ENCODE measurements around the gene IRS1. TPM values are rescaled to one million over a fixed set of nuclear protein-coding genes. Genes with fewer than 3 reads are reported as not detected.

IRS1 gene
- total RNA-seq, 1 experiment from 2014 or later = 12.6 TPM

DNA sequence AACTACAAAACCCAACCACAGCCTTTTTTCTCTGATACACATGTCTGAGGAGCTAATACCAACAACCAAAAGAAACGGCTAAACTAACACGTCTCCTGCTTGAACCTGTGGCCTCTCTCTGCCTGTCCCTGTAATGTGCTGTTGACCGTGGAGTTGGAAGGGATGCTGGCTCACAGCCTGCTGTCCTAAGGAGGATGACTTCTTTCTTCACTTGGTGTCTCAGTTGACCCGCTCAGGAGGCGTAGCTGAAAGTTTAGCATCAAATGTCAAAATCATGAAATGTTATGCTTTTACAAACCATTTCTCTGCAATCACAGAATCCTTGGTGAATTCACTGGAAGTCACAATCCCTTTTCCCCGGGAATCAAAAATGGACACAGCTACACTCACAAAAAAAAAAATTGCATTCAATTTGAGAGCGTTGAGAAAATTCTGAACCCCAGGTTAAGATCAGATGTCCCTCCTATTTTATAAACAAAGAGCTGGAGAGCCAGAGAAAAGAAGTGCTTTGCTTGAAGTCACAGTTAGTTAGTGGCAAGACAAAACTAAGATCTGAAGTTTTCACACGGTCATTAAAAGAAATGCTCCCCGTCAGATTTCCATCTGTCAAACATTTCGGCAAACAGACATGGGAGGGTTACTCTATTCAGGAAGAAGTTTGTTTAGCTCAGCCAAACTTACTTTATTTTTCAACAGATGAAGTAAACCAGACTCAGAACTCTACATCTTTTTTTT, 74.3 kb downstream of the IRS1 start:
- DNase-seq (ENCODE audit: low read depth) = no peak

GRCh38 chr2:226721541-226721940, 78.1 kb downstream of the IRS1 start:
- DNase-seq (ENCODE audit: low read depth) = no peak

DNA sequence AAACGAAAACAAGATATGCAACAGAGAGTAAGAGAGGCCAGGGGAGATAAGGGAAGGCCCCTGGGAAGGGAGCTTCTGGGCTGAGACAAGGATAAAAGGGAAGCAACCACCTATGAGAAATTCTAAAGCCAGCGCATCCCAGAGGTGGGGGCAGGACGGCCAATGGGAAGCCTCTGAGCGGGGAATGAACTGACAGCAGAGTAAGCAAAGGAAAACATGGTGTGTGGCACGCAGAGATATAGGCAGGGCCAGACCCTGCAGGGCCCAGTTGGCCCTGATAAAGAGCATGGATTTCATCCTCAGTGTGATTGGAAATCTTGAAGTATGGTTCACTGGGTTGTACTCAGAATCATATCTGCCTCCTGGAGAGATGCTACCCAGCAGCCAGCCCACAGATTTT, 78.7 kb downstream of the IRS1 start:
- DNase-seq (ENCODE audit: low read depth) = no peak

GRCh38 chr2:226717719-226718118, 81.9 kb downstream of the IRS1 start:
- no peak for DNase-seq (ENCODE audit: low read depth)

GRCh38 chr2:226716126-226716525, 83.5 kb downstream of the IRS1 start:
- DNase-seq (ENCODE audit: low read depth) = no peak

DNA sequence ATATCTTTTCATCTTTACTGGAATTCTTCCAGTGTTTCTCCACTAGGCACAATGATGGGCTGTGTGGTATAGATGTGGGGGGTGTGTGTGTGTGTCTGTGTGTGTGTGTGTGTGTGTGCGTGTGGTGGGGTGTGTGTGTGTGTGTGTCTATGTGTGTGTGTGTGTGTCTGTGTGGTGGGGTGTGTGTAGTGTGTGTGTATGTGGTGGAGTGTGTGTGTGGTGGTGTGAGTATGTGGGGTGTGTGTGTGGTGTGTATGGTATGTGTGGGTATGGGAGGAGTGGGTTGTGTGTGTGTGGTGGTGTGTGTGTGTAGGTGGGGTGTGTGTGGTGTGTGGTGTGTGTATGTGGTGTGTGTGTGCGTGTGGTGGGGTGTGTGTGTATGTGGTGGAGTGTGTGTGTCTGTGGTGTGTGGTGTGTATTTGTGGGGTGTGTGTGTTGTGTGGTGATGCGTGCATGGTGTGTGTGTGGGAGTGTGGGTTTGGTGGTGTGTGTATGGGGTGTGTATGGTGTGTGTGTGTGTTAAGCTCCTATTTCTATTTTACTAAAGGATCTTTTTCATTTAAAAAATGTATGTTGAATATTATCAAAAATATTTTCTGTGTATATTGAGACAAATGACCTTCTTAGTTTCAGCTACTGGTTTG, 84.2 kb downstream of the IRS1 start:
- no peak for DNase-seq (ENCODE audit: low read depth)

GRCh38 chr2:226712941-226713340, 86.7 kb downstream of the IRS1 start:
- DNase-seq (ENCODE audit: low read depth) = no peak

DNA sequence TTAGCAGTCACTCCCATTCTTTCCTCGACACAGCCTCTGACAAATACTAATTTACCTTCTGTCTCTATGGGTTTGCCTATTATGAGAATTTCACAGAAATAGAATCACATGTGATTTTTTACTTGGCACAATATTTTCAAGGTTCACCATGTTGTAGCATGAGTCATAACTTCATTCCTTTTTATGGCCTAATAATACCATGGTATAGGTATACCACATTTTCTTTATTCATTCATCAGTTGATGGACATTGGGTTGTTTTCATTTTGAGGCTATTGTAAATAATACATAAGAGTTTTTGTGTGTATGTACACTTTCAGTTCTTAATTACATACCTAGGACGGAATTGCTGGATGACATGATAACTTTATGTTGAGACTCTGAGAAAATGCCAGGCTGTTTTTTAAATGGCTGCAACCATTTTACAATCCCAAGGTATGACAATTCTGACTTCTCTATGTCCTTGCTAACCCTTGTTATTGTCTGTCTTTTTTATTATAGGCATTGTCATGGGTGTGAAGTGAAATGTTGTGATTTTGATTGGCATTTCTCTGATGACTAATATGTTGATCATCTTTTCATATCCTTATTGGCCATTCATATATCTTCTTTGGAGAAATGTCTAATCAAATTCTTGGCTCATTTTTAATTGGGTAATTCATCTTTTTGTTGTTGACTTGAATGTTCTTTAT, 87.9 kb downstream of the IRS1 start:
- no peak for DNase-seq (ENCODE audit: low read depth)

- DNase-seq (ENCODE audit: low read depth) = no peak
Observed at GRCh38 chr2:226707499-226707898, 92.1 kb downstream of the IRS1 start.

DNA sequence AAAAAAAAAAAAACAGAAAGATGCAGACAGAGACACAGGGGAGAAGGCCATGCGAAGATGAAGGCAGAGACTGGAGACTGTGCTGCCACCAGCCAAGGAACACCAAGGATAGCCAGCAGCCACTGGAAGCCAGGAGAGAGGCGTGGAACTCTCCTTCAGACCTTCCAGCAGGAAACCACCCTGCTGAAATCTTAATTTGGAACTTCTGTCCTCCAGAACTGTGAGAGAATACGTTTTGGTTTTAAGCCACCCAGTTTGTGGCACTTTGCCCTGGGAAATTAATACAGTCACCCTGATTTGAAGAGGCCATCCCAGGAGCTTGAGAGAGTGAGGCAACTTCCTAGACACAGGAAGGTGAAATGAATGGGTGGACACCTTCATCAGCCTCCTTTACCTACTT, 93.7 kb downstream of the IRS1 start:
- no peak for DNase-seq (ENCODE audit: low read depth)

- no peak for DNase-seq (ENCODE audit: low read depth)
Observed at GRCh38 chr2:226705133-226705886, 94.3 kb downstream of the IRS1 start.

DNA sequence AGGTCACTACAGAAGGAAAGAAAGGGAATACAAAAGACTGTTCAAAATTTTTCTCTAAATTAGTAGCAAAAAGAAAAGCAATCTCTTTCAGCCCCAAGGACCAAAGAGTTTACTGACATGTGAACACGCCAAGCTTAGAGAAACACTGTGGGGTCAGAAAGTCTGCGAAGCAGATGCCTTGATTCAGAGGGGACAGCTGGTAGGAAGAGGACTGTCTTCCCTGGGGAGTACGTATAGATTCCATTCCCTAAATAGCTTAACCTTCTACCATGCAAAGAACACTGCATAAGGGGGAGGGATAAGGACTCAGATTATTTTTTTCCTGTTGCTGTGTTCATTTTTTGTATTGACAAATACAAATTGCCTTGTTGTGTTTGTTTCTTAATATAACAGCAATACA, 96.1 kb downstream of the IRS1 start:
- no peak for DNase-seq (ENCODE audit: low read depth)

GRCh38 chr2:226702376-226702775, 97.2 kb downstream of the IRS1 start:
- DNase-seq (ENCODE audit: low read depth) = no peak

DNA sequence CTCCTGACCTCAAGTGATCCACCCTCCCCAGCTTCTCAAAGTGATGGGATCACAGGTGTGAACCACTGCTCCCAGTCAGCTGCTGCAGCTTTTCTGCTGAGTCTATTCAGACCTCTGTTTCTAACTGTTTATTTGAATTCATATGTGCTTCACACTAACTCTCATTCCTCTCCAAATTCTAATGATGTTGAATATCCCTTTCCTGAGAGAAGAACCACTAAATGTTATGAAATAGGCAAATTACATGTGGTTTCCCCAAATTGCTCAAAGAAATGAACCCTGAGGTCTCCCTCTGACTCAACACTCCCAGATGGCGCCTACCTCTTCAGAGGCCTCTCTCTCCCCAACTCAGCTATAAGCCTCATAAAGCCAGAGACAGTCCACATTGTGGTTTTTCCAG, 98.6 kb downstream of the IRS1 start:
- DNase-seq (ENCODE audit: low read depth) = peak; percentile 91

DNA sequence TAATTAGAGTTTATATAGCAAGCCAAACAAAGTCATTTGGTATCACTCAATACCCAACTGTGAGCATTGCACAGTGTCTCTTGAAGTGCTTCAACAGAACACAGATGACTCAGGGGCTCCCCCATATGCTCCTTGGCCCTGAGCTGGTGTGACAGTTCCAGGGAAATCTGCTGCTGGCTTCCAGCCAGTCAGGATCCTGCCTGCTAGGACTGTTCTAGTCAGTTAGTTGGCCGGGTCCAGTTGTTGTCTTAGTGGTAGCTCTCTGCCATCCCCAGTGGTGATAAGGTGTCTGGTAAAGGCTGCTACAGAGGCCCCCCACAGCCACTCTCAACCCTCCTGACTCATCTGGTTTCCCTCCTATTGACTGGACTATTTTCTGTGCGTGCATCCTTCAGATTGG, 100.3 kb downstream of the IRS1 start:
- peak; percentile 78 for DNase-seq (ENCODE audit: low read depth)

GRCh38 chr2:226698671-226699070, 100.9 kb downstream of the IRS1 start:
- DNase-seq (ENCODE audit: low read depth) = no peak

GRCh38 chr2:226694586-226695284, 104.9 kb downstream of the IRS1 start:
- no peak for DNase-seq (ENCODE audit: low read depth)

- no peak for DNase-seq (ENCODE audit: low read depth)
Observed at GRCh38 chr2:226694149-226694548, 105.5 kb downstream of the IRS1 start.

GRCh38 chr2:226693521-226693920, 106.1 kb downstream of the IRS1 start:
- DNase-seq (ENCODE audit: low read depth) = no peak

DNA sequence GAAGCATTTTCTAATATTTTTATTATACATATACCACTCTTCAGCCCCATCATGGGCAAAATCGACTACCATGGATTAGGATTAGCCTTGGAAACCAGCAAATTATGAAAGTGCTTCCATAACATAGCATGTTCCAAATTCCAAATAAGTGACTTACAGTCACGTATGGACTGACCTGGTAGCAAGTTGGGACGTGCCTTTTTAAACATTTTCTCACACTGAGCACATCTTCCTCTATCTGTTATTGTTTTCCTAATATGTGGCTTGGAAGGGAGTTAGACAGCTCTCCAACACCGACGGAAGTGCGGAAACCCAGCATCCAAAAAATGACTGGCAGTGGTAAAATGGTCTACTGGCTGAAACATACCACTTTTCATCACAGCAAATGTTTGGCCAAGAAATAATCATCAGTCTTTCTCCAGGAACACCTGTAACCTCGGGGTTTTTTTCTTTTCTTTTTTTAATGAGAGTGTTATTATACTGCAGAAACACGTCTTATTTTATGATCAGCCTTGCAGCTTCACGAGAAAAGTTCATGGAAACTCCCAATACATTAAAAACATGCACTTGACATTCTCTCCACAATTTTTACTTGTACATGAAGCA, 107.0 kb downstream of the IRS1 start:
- no peak for DNase-seq (ENCODE audit: low read depth)

GRCh38 chr2:226691255-226691654, 108.4 kb downstream of the IRS1 start:
- DNase-seq (ENCODE audit: low read depth) = peak; percentile 64

Data from M059J (cell line).